ENCODE results near the gene GBGT1.
"Not testable (repeated sequence)": the region's sequence is repeated elsewhere in the genome, so short reads cannot be mapped to it uniquely, and the experiment has no call there.

Gene GBGT1

DNA sequence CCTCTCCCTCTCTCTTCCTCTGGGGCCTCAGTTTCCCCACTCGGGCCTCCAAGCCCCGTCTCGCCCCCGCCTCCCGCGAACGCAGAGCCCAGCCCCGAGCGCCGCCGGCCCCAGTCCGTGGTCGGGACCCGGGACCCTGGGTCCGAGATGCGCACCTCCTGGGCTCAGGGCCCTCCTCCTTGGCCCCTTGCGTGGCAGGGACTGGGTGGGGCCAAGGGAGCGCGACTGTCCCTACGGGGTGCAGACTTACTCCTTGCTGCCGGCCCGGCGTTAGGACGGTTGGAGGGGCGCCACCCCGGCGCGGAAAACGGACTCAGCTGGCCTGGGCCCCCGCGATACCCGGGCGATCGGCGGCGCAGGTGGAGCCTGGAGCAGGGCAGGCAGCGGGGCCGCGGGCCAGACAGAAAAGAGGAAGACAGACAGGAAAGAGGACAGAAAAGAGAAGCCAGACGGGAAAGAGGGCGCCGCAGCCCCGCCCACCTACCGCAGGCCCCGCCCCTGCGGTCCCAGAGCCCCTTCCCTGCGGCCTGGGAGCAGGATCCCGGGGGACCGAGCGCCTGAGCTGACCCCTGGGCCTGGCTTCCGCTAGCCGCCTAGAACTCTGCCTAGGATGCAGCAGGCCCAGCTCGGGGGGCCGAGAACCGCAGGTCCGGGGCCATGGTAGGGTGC is at the start of gene GBGT1:
GBGT1 (minus strand) TSS at position 411 of the 669 bp plus-strand sequence. CDS start 1,502 bp downstream, outside the sequence.
- DNase-seq: peak; percentile 1

DNA sequence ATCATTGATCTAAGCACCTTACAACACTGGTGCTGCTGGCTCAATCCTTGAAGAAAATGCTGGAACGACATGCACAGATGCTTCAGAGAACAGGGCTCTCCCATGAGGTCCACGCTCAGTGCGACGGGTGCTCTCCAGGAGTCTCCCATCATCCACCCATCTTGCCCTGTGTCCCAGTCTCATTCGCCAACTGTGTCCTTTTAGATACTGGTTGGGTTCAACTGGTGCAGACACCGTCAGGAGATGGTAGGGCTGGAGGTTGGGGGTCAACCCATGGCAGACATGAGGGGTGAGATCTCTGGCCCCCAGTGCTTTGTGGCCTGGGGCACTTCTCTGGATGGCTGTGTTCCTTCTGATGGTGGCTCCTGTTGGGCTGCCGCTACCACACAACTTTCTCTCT is 46.9 kb upstream of the GBGT1 start:
- DNase-seq: no peak

DNA sequence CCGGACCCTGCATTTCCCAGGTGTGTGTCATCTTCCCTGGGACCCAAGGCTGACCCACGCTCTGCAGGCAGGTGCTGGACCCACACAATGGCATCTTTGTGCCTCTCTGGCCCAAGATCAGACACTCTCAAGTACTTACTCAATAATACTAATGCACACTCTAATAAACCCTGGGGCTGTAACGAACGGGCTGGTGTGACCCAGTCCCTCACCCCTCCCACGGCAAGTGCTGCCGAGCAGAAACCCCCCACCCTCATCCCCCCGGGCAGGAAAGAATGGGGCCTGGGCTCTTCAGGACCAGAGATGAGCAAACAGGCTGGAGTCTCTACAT is 46.5 kb upstream of the GBGT1 start:
- DNase-seq: peak; percentile 31

DNA sequence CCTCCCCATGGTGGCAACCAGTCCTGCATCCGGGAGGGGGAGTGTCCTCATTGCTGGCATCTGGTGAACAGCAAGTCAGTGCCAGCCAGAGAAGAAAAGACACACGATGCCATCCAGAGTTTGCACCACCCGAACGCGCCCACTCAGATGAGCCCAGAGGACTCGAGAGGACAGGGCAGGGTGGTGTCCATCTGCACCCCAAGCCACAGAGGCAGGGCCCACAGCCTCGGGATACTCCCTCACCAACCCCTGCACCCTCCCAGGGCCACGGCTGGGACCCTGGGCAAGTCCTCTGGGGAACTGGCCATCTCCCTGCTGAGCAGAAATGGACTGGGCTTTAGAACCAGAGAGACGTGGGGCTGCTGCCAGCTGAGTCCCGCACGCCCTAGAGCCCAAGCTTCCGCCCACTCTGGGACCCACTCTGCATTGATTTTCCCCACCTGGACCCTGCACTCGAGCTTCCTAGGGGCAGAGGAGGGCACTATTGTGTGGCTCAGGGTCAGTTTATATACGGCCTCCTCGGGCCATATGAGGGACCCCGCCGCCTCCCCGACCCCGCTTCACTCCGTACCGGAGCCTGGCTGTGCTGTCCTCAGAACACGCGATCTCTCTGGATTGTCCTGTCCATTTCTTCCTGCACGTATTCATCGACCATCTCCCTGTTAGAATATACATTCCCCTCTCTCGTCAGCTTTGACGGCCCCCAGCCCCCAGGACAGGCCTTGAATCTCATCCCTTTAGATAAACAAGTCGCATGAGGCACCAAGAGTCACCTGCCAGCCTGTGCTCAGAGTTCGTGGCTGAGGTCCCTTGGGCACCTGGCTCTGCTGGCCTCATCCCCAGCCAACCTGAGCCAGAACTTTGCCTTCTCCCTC is 45.9 kb upstream of the GBGT1 start:
- not testable (repeated sequence) for DNase-seq

DNA sequence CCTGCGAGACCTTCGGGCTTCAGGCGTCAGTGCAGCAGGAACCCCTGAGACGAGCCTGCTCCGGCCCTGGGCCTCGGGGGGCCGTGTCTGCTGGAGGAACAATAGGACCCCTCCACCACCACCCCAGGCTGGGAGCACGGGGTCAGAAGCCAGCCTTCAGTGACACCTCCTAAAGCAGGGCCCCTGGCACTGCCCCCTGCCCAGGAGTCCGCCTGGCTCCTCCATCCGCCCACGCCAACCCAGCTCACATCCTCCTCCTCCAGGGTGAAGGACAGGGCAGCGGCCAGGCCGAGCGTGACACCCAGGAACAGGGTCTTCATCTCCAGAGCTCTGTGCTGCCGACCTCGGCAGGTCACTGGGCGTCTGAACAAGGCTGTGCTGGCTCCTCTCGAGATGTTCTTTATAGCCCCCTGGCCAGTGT is 45.2 kb upstream of the GBGT1 start, which contains the start of gene OBP2B:
OBP2B (minus strand) TSS at position 371 of the 421 bp plus-strand sequence; CDS start at position 320, 51 bp downstream.
- DNase-seq: not testable (repeated sequence)

DNA sequence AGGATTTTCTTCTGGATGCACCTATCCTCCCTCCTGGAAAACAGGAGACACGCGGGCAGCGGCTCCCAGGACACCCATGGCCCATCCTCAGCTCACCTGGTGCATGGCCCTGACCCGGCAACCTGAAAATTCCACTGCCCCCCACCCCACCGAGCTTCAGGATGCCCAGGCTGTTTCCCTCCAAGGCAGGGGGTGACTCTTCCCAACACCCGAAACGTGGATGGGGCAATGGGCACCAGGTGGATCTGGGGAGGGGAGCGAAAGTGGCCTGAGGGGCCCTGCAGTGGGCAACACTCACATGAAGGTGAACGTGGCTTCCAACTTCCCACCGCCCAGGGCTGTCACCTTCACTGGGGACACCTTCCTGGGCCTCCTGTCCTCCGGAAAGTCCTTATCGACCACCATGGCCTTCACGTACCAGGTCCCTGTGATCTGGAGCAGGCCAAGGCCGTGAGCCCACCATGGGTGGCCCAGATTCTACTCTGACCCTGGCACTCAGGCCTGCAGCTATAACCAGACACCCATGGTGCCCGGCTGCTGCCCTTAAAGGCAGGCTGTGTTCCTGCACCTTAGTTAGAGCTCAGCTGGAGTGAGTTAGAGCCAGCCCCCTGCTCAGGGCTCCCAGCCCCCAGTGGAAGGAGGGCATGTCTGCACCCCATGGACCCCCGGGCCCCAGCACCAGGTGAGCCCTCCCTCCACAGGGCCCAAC is 44.6 kb upstream of the GBGT1 start:
- not testable (repeated sequence) for DNase-seq

DNA sequence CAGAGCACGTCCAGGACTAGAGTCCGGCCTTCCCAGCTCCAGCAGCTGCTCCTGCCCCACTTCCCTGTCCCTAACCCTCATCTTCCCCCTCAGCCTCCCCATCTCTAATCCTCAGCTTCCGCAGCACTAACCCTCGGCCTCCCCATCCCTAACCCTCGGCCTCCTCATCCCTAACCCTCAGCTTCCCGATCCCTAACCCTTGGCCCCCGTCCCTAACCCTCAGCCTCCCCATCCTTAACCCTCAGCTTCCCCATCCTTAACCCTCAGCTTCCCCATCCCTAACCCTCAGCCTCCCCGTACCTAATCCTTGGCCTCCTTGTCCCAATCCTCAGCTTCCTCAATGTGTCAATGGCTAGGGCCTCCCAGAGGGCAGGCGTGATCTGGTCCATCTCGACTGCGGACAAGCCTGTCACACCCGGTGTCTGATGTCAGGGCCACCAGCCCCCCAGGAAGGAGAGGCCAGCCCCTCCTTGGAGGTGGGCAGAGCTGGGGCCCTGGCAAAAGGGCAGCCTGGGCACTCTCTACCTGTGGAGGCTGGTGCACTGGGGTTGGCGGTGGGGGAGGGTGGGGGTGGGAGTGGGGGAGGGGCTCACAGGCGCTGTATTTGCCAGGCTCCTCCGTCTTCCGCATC is 43.9 kb upstream of the GBGT1 start:
- no peak for DNase-seq

DNA sequence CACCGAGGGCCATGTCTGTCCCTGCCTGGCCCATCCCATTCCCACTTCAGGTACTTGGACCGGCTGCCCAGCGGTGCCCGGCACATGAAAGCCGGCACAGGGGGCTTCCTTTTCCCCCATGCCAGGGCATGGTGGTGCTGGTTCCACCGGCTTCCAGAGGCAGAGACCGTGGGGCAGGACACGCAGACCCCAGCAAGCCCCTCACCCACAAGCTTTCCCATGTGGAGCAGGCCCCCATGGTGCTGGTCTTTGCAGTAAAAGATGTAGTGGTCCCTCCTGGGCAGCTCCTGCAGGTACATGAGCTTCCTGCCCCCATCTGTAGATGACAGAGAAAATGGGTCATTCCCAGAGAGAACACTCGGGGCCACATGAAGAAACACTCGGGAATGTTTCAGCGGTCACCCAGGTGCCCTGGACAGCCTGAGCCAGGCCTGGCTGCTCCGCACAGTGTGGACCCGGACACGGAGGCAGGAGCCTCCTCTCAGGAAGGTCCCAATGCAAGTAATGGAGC is 43.4 kb upstream of the GBGT1 start:
- no peak for DNase-seq

DNA sequence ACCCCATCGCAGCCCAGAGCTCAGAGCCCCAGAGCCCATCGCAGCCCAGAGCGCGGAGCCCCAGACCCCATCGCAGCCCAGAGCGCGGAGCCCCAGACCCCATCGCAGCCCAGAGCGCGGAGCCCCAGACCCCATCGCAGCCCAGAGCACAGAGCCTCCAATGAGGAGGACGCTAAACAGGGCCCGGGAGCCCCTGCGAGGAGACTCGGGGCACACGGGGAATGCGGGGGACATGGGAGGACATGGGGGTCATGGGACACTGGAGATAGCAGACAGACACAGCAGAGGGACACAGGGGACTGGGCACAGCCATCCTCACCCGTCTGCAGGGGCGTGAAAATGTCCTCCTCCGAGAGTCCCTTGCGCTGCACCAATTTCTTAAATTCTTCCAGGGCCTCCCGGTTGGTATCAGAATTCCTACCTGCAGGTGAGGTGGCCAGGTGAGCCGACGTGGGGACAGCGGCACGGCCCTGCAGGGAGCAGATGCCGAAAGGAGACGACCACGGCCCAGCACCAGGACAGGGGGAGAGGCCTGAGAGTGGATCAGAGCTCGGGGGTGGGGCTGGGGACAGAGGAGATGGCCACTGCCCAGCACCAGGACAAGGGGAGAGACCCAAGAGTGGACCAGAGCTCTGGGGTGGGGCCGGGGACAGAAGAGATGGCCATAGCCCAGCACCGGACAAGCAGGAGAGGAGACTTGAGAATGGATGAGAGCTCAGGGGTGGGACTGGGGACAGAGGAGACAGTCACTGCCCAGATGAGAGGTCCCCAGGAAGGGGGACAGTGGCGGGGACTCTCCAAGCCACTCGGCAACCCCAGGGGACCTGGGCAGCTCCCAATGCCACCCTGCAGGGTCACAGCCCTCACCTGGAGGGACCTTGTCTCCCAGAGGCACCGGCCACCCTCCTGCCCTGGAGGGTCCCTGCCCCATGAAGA is 42.5 kb upstream of the GBGT1 start:
- no peak for DNase-seq

DNA sequence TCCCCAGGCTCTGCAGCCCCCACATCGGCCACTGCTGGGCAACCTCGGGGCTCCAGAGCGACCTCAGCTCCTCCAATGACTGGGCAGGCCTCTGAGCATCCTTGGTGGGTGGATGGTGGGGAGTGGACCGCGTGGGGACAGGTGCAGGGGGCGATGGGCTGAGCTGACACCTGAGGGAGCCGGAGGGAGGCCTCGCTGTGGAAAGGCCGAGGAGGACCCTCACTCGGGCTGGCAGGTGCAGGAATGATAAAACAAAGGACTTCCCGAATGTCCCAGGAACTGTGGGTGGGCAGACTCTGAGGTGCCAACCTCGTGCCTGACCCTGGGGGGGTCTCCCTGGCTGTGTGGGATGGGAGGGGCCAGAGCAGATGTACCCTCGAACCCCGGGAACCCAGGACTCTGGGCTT is 41.8 kb upstream of the GBGT1 start:
- DNase-seq: not testable (repeated sequence)

DNA sequence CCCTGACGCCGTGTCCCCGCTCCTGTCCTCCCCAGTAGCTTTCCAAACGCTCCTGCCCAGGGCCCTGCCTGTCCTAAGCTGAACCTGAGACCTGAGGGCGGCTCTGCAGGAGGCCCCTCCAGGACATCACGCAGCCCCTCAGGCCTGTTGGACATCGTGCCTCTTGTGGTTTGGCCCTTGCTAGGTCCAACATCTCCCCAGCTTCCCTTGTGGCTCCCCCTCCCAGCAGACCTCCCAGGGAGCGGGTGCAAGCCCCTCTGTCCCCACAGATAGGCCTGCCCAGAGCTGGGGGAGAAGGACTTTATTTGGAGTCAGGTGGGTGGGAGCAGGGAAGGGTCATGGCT is 41.3 kb upstream of the GBGT1 start:
- DNase-seq: no peak

DNA sequence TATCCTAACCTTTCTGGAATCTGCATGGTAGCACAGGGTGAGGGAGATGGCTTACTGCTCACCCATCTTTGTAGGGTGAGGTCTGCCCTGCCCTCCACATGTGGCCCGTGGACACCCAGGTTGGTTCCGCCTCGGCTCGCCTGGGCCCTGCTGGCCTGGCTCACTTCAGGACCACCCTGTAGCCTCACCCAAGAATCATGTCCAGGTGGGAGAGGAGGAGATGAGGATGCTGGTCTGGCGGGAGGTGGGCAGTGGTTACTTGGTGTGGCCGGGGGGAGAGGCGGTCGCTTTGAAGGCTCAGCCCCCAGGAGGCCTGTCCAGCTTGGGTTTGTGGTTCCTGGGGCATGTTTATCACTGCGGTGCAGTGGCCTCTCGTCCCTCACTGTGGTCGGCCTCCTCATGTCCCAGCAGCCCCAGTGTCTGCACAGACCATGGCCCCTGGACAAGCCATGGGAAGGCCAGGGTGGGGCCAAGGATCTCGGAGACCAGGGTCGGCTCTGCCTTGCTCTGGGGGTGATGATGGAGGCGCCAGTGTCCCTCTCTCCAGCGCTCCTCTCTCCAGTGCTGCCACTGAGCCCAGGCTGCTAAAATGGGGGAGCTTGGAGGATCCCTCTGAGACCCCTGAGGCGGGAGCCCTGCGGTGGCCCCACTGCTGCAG is 40.8 kb upstream of the GBGT1 start:
- DNase-seq: no peak

DNA sequence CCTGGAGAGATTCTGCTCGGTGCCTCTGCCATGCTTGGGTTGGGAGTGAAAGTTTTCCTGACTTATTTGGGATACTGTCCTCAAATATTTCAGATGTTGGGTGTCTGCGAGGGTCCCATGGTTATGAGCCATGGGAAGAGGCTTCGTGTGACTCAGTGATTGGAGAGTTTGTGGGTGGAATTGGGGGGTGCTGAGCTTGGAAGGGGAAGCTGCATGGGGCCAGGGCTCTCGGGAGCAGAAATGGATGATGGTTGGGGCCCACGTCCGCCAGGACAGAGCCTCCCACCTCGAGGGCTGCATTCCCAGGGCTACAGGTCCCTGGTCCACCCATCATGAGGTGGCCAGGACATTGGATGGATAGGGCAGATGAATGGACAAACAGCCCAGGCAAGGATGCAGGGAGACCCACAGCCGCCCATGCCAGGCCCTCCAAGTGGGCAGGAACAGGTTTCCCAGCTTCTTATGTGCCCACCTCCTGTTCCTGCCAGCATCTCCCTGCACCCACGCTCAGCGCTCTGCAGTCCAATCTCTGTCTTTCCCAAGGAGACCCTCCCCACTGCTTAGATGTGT is 39.9 kb upstream of the GBGT1 start:
- no peak for DNase-seq

DNA sequence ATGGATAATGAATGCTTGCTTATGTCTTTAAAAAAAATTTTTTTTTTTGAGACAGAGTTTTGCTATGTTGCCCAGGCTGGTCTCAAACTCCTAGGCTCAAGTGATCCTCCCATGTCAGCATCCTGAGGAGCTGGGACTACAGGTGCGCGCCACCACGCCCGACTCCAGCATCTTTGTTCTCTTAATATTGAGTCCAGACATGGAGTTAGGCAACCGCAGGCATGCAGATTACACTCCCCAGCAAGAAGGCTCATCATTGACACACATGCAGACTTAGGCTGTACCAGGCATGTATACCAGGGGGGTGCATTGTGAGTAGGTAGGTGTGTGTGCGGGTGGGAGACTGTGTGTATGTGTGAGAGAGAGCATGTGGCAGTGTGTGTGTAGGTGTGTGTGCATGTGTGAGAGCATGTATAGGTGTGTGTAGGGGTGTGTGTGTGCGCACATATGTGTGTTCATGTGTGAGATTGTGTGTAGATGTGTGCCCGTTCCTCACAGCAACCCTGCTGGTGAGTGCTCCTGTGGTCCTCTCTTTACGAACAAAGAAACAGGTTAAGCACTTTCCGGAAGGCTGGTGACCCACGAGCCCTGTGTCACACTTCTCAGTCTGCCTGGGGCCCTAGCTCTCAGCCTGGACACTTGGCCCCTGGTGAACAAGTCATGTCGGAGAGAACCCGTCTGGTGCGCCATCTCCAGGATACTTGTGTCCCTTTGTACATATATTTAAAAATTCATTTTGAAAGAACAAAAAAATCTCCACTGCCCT is 39.2 kb upstream of the GBGT1 start:
- DNase-seq: no peak

DNA sequence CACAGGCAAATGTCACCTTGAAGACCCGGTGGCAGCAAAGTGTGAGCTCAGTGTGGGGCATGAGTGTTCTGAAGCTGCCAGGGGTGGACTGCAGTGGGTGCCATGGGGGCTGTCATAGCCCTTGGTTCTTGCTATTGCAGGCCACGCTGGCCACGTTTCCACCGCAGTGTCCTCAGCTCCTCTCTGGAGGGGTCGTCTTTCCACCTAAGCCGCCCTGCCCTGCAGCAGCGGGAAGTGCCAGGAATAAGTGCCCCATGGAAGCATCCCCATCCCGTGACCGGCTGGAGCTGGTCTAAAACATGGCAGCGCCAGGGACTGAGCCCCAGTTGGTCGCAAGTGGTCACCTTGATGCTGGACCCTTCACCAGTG is 38.4 kb upstream of the GBGT1 start:
- DNase-seq: no peak

DNA sequence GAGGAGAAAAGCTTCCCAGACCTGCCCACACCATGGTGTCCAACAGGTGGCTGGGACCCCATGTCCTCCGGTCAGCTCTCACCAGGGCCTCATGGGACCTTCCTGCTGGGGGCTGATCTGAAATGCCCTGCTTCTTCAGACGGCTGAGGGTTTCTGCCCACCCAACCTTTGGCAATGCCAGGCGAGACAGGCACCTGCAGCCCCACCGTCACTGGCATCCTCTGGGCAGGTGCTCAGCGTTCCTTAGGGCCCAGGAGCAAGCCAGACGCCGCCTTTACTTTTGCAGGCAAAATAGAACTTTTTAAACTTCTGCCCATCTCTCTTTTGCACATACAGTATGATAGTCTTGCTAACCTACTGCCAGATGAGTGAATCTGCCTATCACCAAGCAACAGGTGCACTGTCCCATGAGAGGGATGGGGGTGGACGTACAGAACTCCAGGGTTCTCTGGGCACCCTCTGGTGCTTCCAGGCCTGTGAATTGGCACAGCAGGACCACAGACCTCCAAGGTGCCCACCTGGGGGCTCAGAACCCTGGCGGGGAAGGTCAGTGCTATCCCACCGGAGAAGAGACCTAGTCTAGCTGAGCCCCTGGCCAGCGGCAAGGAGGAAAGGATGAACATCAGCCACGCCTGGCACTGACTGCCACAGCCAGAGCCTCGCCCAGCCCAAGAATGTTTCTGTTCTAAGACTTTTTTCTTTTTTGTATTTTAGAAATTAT is 37.9 kb upstream of the GBGT1 start:
- no peak for DNase-seq

DNA sequence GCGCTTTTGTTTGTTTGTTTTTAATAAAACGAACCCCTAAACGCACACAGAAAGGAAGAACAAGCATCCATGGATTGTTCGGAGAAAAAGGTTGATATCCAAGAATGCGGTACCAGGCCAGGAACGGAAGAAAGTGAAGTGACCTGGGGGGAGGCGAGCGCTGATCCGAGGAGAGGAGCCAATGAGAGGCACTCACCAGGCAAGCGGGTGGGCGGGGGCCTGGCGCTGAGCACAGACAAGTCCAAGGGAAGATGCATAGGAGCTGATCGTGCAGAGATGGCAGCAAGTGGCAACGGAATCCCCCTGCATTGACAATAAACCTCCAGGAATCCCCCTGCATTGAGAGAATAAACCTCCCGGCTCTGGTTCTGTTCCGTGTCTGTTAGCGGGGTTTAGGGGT is 36.9 kb upstream of the GBGT1 start:
- no peak for DNase-seq

DNA sequence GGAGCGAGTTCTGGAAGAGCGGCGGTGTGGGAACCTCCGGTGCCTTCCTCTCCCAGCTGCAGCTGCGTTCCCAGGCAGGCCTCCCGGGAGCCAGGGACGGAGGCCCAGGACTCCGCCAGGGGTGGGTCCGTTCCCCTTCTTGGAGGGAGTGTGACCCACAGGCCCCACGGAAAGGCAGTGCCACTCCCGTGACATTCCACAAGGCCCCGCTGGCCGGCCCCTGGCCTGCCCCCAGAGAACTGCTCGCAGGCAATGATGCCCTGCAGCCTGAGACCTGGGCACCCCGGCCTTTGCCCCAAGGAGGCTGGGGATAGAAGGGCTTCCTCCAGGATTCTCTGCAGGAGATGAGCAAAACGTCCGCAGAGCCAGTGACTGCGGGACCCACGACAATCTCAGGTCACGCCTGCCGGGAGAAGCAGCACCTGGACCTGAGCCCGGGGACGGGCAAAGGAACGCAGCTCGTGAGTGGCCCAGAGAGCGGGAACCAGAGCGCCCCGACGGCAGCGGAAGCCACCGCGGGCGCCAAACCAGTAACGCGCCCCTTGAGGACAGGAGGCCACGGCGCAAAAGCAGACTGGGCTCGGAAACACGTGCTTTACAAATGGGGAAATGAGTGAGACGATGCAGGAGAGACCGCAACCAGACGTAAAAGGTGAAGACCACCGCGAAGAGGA is 36.1 kb upstream of the GBGT1 start:
- no peak for DNase-seq

DNA sequence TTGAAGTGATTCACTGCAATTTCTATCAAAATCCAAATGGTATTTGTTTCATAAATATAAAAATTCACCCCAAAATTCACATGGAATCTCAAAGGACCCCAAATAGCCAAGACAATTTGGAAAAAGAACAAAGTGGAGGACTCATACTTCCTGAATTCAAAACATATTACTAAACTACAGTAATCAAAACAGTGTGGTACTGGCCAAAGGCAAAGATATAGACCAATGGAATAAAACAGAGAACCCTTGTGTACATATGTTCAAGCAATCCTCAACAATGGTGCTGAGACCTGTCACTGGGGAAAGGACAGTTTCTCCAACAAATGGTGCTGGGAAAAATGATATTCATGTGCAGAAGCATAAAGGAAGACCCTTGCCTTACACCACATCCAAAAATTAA is 31.3 kb upstream of the GBGT1 start:
- no peak for DNase-seq
